IMR-90 (cell line): Measurements from ENCODE around the gene BORA. TPM values are rescaled to one million over a fixed set of nuclear protein-coding genes. Genes with fewer than 3 reads are reported as not detected.

Source experiments
- ATAC-seq: fragments of 200-7000 bp; cut with Tn5 transposase; 2 replicates; pipeline ENCODE4 v1.9.1; 2020; ENCODE audit warnings: low read depth, mild to moderate bottlenecking, moderate library complexity
- BruUV-seq: library from RNA; stranded (reverse); fragments of 400-500 nt; replicated peaks from 2 replicates; lab custom pipeline; 2021; lab: Mats Ljungman, UMichigan
- CTCF ChIA-PET: fragments of 300-600 bp; formaldehyde crosslinking; extraction: SDS; loops from one replicate; lab custom pipeline; 2021; ENCODE audit warnings: antibody characterized with exemption; lab: Yijun Ruan, JAX
- POLR2A ChIA-PET: fragments of 300-600 bp; sonication (Branson Sonifier 250); formaldehyde crosslinking; loops from one replicate; lab custom pipeline; 2022; ENCODE audit warnings: antibody characterized with exemption; ENCODE audit not compliant: unreplicated experiment; lab: Charles Lee
- DNase-seq: peaks from one replicate; pipeline ENCODE4 v3.0.0; 2013
- H2AFZ ChIP-seq: replicated peaks from 2 replicates; pipeline ENCODE3; 2013; ENCODE audit warnings: low read length, mild to moderate bottlenecking; ENCODE audit not compliant: poor library complexity
- H2AK5ac ChIP-seq: 2 replicates; pipeline ENCODE4 v1.6.1; 2013; ENCODE audit warnings: low read depth, low read length, inconsistent platforms
- H2AK9ac ChIP-seq: replicated peaks from 2 replicates; pipeline ENCODE3; 2013; ENCODE audit warnings: mild to moderate bottlenecking, low read depth, low read length, moderate library complexity; ENCODE audit not compliant: poor library complexity
- H2BK120ac ChIP-seq: 2 replicates; pipeline ENCODE4 v1.6.1; 2013; ENCODE audit warnings: low read depth, low read length, inconsistent platforms
- H2BK15ac ChIP-seq: 3 replicates; pipeline ENCODE4 v1.6.1; 2013; ENCODE audit warnings: low read depth, low read length, inconsistent platforms
- H2BK20ac ChIP-seq: 2 replicates; pipeline ENCODE4 v1.6.1; 2013; ENCODE audit warnings: low read depth, mild to moderate bottlenecking, inconsistent platforms, low read length, moderate library complexity
- H2BK5ac ChIP-seq: 2 replicates; pipeline ENCODE4 v1.6.1; 2013; ENCODE audit warnings: mild to moderate bottlenecking, low read depth, low read length, inconsistent platforms; ENCODE audit not compliant: poor library complexity, severe bottlenecking
- H3K14ac ChIP-seq: replicated peaks from 2 replicates; pipeline ENCODE4 v1.6.1; 2013; ENCODE audit warnings: low read depth, low read length, inconsistent platforms
- H3K18ac ChIP-seq: 2 replicates; pipeline ENCODE4 v1.6.1; 2013; ENCODE audit warnings: low read depth, low read length, control low read depth
- H3K23ac ChIP-seq: 2 replicates; pipeline ENCODE4 v1.6.1; 2013; ENCODE audit warnings: low read depth, low read length, inconsistent platforms
- H3K27ac ChIP-seq: 2 replicates; pipeline ENCODE4 v1.5.1; 2013; ENCODE audit warnings: mild to moderate bottlenecking, control low read depth, low read length; ENCODE audit not compliant: insufficient read depth
- H3K27me3 ChIP-seq: 2 replicates; pipeline ENCODE4 v1.6.1; 2013; ENCODE audit warnings: low read length; ENCODE audit not compliant: control insufficient read depth, insufficient read depth
- H3K36me3 ChIP-seq: 2 replicates; pipeline ENCODE4 v1.6.1; 2013; ENCODE audit warnings: low read length, mixed read lengths; ENCODE audit not compliant: control insufficient read depth, insufficient read depth
- H3K4ac ChIP-seq: 2 replicates; pipeline ENCODE4 v1.6.1; 2013; ENCODE audit warnings: low read depth, low read length, inconsistent platforms
- H3K4me1 ChIP-seq: 2 replicates; pipeline ENCODE4 v1.6.1; 2013; ENCODE audit warnings: low read length, mixed read lengths; ENCODE audit not compliant: control insufficient read depth, insufficient read depth
- H3K4me2 ChIP-seq: 2 replicates; pipeline ENCODE4 v1.6.1; 2013; ENCODE audit warnings: low read depth, mild to moderate bottlenecking, control low read depth, low read length, moderate library complexity
- H3K4me3 ChIP-seq: 2 replicates; pipeline ENCODE4 v1.5.1; 2013; ENCODE audit warnings: low read depth, mild to moderate bottlenecking, control low read depth, low read length, moderate library complexity; ENCODE audit not compliant: insufficient read depth
- H3K56ac ChIP-seq: 2 replicates; pipeline ENCODE4 v1.6.1; 2013; ENCODE audit warnings: low read length, inconsistent platforms; ENCODE audit not compliant: insufficient read depth; ENCODE audit errors: extremely low read depth
- H3K79me1 ChIP-seq, 2 experiments: 2 replicates each; pipeline ENCODE4 v1.6.1; 2013; ENCODE audit warnings: low read length in 2 of 2, inconsistent platforms in 1 of 2, low read depth in 1 of 2
- H3K9ac ChIP-seq: 2 replicates; pipeline ENCODE4 v1.6.1; 2013; ENCODE audit warnings: low read depth, low read length, control low read depth
- H3K9me1 ChIP-seq: 2 replicates; pipeline ENCODE4 v1.6.1; 2013; ENCODE audit warnings: low read length, inconsistent platforms; ENCODE audit not compliant: insufficient read depth
- H3K9me3 ChIP-seq: 2 replicates; pipeline ENCODE4 v1.6.1; 2013; ENCODE audit warnings: low read length; ENCODE audit not compliant: control insufficient read depth, insufficient read depth
- H4K20me1 ChIP-seq: 2 replicates; pipeline ENCODE4 v1.6.1; 2013; ENCODE audit warnings: low read length, inconsistent platforms; ENCODE audit not compliant: insufficient read depth
- H4K5ac ChIP-seq: 2 replicates; pipeline ENCODE4 v1.6.1; 2013; ENCODE audit warnings: mild to moderate bottlenecking, low read depth, low read length, control low read depth
- H4K8ac ChIP-seq, 2 experiments: 2 replicates each; pipeline ENCODE4 v1.6.1; 2013; ENCODE audit warnings: low read depth in 2 of 2, low read length in 2 of 2, control low read depth in 1 of 2, inconsistent platforms in 1 of 2
- H4K91ac ChIP-seq: 2 replicates; pipeline ENCODE4 v1.6.1; 2013; ENCODE audit warnings: low read depth, low read length, inconsistent platforms; ENCODE audit not compliant: insufficient read depth
- MAZ ChIP-seq: IDR thresholded peaks from 2 replicates; pipeline ENCODE4 v1.6.1; 2012; ENCODE audit warnings: low read depth, mild to moderate bottlenecking, low read length, improper control_type of control experiment, moderate library complexity, borderline replicate concordance
- WGBS, 2 experiments: methylation state at CpG; one replicate each; pipeline versions ENCODE4 v1.1.5 to v1.1.7; 2013; ENCODE audit warnings: missing lambda C conversion rate in 2 of 2; ENCODE audit not compliant: insufficient read length in 1 of 2; ENCODE audit errors: extremely low coverage in 2 of 2; 5-methylcytosine and 5-hydroxymethylcytosine counted together
- dilution Hi-C: fragments of 300-500 bp; cut with HindIII; formaldehyde crosslinking; loops from one replicate; pipeline ENCODE4 v1.14.3; 2018; ENCODE audit warnings: low sequenced_read_pairs; ENCODE audit not compliant: unreplicated experiment
- in situ Hi-C: fragments of 300-500 bp; cut with MboI; formaldehyde crosslinking; loops from 3 replicates; pipeline ENCODE4 v1.14.3; 2019; ENCODE audit warnings: low sequenced_read_pairs, inconsistent platforms, mixed read lengths
- intact Hi-C: fragments of 100-400 bp; cut with micrococcal nuclease; formaldehyde crosslinking; loops from 2 replicates; pipeline ENCODE4 v1.10.0; 2022
- polyA plus RNA-seq, 3 experiments: library from polyadenylated mRNA; depleted of rRNA; stranded (reverse); fragments of >200 nt; gene quantifications; 2 replicates each; pipeline ENCODE4 v1.2.3, GENCODE V29; 2012; ENCODE audit warnings: low replicate concordance in 1 of 3
- total RNA-seq: library from RNA; depleted of rRNA; stranded (reverse); fragments of >200 nt; gene quantifications from 2 replicates; pipeline ENCODE4 v1.2.3, GENCODE V29; 2012

The BORA gene
- total and polyA plus RNA-seq, 2 of the 4 experiments (the other 2 are of a cell fraction), result 4.0 to 12.2 TPM

- H3K4me3 ChIP-seq, result peak overlapping the region; percentile 83
- peak overlapping the region; percentile 73 for H3K9ac ChIP-seq
- no peak overlapping the region for H4K5ac ChIP-seq
- no peaks in the 10 kb centered on the region for H4K20me1 ChIP-seq
- intact Hi-C loops, result no loop called here
- no peaks in the 10 kb centered on the region for H3K27me3 ChIP-seq
- H2BK120ac ChIP-seq, result no peak overlapping the region
- no peaks in the 10 kb centered on the region for H3K9me1 ChIP-seq
- H2AFZ ChIP-seq, result peak overlapping the region; percentile 100
- H4K91ac ChIP-seq, result peak overlapping the region; percentile 50; the same call in 1 of the 2 replicates
- peak overlapping the region; percentile 82 for H3K4ac ChIP-seq
- H3K79me1 ChIP-seq, result peaks cover 21 to 38% of the 10 kb centered on the region in 2 experiments
- ChIA-PET CTCF (no interaction called here), POLR2A (no interaction called here)
- no peak for TF ChIP-seq MAZ
- no peak for DNase-seq
- no peak overlapping the region; the same call in 1 of the 2 replicates for H2BK20ac ChIP-seq
- H2BK15ac ChIP-seq, result no peak overlapping the region
- H3K27ac ChIP-seq, result peak overlapping the region; percentile 50
- H3K9me3 ChIP-seq, result no peaks in the 10 kb centered on the region
- no TSS peak for BruUV-seq
- dilution Hi-C loops, result no loop called here
- peak overlapping the region; percentile 99 for H2AK9ac ChIP-seq
- H3K23ac ChIP-seq, result peak overlapping the region; percentile 90
- peak; percentile 36 for ATAC-seq
- H3K4me2 ChIP-seq, result peak overlapping the region; percentile 99
- peak overlapping the region; percentile 16 to 77; a peak in 1 of 4 replicates for H4K8ac ChIP-seq
- no peaks in the 10 kb centered on the region for H3K36me3 ChIP-seq
- peak overlapping the region; percentile 10 for H2BK5ac ChIP-seq
- 4% methylated on average over 17 of the region's 49 CpGs; no CpG with 5 or more reads in 1 of the 2 experiments for WGBS, 2 experiments
- peak overlapping the region; percentile 81 for H2AK5ac ChIP-seq
- H3K56ac ChIP-seq, result peak overlapping the region; percentile 80
- no peaks in the 10 kb centered on the region for H3K4me1 ChIP-seq
- H3K18ac ChIP-seq, result no peak overlapping the region
- in situ Hi-C loops, result no loop called here
- peak overlapping the region; percentile 86 for H3K14ac ChIP-seq
These were observed 852 bp upstream of the BORA start for GRCh38 chr13:72726726-72727416.
